GM19463 (cell line): Measurements from ENCODE around the gene SFXN1.
"Not testable (repeated sequence)": the region's sequence is repeated elsewhere in the genome, so short reads cannot be mapped to it uniquely, and the experiment has no call there.

Source experiments
- ATAC-seq: cut with Tn5 transposase; IDR thresholded peaks from one replicate; pipeline ENCODE4 v1.9.1; 2021; ENCODE audit warnings: mild to moderate bottlenecking, moderate library complexity; ENCODE audit not compliant: unreplicated experiment

SFXN1 gene

GRCh38 chr5:175493726-175494125, 15.4 kb downstream of the SFXN1 start:
- no peak for ATAC-seq

- ATAC-seq = no peak
Measured at GRCh38 chr5:175494264-175495183, 16.2 kb downstream of the SFXN1 start.

DNA sequence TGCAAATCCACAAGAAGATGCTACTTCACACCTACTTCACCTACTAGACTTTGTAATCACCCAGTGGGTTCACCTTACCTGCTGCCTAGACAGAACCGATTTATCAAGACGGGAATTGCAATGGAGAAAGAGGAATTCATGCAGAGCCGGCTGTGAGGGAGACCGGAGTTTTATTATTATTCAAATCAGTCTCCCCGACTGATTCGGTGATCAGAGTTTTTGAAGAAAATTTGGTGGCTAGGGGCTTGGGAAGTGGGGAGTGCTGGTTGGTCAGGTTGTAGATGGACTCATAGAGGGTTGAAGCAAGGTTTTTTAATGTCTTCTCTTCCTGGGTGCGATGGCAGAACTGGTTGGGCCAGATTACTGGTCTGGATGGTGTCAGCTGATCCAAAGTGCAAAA, 23.4 kb downstream of the SFXN1 start:
- ATAC-seq = no peak

- not testable (repeated sequence) for ATAC-seq
Measured at GRCh38 chr5:175507671-175508070, 29.3 kb downstream of the SFXN1 start.

- ATAC-seq = no peak
Measured at GRCh38 chr5:175508896-175509295, 30.5 kb downstream of the SFXN1 start.

DNA sequence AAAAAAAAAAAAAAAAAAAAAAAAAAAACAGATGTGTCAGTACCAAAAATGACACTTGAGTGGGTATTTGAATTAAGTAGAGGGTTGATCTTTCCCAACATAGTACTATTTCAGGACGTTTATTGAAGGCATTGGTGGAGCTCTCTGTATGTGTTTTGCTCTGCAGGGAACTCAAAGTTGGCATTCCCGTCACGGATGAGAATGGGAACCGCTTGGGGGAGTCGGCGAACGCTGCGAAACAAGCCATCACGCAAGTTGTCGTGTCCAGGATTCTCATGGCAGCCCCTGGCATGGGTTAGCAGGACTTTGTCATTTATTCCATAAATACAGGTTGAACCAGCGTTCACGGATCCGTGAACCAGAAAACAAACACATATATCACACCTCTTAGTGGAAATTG, 34.9 kb downstream of the SFXN1 start:
- ATAC-seq = no peak

DNA sequence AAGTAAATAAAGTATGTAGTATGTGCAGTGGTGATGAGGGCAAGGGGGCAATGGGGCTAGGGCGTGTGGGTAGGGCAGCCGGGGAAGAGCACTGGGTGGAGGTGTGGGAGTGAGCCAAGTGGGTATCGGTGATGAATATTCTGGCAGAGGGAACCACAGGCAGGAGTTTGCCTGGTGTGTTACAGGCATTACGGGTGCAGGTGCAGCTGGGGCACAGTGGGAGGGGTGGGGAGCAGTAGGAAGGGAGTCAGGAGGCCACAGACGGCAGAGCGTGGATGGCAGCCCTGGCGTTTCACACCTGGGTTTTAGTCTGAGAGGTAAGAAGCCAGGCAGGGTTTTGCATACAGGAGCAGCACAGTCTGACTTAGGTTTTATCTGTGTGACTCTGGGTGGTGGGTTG, 35.4 kb downstream of the SFXN1 start:
- ATAC-seq = no peak

DNA sequence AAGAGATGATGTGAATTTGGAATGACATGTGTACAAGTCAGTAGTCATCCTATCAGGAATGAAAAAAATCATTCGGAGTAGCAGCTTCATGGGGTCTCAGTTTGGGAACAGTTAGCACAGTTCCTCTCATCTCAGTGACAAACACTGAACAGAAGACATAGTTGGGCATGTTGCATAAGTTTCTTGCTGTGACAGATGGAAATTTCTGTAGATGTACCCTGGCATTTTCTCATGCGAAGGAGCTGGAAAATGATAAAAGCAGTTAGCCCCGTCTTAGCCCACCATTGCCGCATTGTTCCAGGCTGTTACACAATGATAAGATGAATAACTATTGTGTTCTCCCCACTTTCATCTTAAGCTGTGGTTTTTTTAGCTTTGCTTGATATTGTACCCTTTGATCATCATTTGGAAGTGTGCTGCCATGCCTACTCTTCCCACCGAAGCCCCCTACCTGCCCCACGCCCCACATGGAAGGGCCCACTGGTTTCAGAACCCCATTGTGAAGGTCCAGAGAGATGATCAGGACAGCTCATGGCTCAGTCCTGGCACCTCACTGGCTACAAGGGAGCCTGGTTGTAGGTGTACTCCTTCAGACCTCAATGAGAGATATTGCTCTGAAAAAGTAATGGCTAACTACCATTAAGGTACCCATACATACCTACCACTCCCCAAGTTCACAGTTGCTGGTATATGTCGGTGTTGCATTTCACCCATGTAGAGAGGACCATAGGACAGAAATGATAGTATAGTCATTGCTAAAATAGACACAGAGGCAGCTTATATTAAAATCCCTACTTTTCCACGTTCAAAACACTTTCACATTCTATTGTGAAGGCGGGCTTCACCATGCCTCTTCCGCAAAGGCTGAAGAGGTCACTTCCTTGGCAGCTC, 38.8 kb downstream of the SFXN1 start:
- no peak for ATAC-seq

DNA sequence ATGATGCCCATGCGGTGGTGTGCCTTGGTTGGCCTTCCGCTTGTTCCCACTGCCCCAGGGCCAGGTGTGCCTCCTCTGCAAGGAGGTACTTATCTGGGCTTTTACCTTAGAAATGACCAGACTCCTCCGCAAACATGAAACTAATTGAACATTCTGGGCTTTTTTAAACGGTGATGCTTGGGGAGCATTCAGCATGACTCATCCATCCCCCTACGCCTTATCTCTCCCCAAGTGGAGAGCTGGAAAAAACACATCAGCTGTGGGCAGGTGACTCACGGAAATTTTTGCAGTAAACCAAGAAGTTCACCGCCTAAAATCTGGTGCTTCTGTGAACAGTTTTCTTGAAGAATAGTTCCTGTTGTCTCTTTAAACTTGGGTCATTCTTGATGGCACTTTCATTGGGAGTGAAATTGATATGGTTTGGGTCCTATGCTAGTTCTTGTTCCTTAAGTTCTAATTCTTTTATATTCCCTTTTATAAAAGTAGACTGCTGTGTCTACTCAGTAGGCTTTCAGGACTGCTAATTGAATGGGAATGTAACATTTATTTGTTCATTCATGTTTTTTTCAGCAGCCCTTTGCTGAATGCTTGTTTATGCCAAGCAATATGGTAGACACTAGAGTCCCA, 39.6 kb downstream of the SFXN1 start:
- peak; percentile 45 for ATAC-seq

- no peak for ATAC-seq
Measured at GRCh38 chr5:175519006-175519405, 40.6 kb downstream of the SFXN1 start.

GRCh38 chr5:175520321-175520720, 42.0 kb downstream of the SFXN1 start:
- ATAC-seq = no peak

DNA sequence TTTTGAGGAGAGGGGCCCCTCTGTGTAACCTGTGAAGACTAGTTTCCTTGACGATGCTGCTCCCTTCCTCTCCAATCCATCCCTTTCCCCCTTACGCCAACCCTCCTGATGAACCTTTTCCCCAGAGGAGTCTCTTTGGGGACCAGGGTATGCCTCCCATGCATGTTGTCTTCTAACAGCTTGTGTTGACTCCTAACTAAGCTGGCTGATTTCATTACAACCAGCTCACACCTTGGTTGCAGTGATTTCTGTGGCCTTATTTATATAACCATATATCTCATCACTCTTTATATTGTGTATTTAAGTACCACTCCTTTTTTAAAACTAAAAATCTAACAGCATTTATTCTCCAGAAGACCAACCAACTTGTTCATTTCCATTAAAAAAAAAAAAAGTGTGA, 42.5 kb downstream of the SFXN1 start:
- no peak for ATAC-seq

DNA sequence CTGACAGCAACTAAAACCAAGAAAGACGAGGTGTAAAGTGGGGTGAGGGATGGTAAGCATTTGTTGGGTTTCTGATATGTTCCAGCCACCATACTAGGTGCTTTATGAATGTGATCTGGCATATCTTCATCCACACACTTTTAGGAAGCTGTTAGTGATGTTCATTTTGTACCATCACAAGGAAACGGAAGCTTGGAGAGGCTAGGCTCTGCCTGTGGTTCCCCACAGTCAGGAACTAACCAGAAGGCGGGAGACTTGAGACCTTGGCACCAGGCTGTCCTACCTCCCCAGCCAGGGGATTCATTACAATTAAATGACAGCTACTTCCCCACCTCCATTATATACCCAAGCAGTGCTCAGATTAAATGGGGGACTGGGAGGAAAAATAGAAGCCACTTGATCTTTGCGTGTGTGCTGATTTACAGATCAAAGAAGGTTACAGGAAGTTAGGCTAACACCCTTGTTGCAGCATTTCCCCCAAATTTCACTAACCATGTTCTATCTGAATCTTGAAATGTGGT, 43.0 kb downstream of the SFXN1 start:
- ATAC-seq = no peak

DNA sequence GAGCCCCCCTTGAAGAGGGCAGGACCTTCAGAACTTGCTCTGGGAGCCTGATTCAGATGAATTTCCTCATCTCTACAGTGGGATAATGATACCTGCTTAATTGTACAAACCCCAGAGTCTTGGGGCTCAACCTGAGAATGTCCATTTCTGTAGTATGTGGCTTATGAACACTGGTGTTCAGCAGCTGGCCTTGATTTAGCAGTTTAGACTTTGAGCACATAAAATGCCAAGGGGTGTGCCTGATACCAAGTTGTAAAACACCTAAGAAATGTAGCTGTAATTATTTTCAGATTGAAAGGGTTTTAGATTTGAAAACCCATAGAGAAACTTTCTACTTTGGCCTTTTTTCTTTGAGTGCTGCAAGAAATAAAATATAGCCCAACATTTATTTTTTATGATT, 44.9 kb downstream of the SFXN1 start:
- ATAC-seq = no peak

DNA sequence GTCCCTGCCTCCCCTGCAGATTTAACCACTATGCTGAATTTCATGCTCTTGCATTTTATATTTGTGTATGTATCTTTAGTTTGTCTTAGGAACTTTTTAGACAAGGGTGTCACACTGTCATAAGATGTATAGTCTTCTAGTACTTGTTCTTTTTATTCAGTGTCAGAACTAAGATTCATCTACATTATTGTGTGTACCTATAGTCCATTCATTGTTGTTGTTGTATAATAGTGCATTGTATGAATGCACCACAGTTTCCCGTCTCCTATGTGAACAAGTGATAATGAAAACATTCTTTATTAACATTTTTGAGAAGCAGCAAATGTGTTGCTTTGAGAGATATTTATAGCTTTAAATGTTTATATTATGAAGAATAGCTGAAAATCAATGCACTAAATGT, 45.9 kb downstream of the SFXN1 start:
- ATAC-seq = no peak

DNA sequence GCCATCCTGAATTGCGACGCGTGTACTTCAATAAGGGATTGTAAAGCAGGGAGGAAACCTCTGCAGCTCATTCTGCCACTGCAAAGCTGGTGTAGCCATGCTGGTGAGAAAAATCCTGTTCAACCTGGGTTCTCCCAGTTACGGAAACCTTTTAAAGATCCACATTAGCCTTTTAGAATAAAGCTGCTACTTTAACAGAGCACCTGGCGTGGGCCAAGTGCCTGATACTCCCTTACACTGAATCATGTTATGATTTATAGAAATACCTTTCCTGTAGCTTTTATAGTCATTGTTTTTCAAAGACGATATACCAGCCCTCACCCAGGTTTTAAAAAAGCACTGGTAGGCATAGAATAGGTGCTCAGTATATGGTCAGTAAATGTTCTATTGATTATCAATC, 48.3 kb downstream of the SFXN1 start:
- no peak for ATAC-seq

DNA sequence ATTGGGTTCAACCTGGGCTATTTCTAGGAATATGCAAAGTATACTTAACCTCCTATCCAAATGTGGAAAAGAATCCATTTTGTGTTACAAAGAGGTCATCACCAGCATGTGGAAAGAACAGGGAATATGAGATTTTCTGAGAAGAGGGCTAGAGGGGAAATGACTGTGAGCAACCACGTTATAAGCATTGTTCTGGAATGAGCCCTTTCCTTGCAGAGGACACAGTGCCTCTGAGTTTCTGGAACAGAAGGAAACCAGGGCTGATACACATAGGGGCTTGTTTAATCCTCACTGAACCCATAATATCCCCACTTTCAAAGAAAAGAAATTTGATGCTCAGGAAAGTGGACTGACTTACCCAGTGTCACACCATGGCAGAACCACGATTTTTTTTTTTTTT, 53.0 kb downstream of the SFXN1 start:
- ATAC-seq = no peak

DNA sequence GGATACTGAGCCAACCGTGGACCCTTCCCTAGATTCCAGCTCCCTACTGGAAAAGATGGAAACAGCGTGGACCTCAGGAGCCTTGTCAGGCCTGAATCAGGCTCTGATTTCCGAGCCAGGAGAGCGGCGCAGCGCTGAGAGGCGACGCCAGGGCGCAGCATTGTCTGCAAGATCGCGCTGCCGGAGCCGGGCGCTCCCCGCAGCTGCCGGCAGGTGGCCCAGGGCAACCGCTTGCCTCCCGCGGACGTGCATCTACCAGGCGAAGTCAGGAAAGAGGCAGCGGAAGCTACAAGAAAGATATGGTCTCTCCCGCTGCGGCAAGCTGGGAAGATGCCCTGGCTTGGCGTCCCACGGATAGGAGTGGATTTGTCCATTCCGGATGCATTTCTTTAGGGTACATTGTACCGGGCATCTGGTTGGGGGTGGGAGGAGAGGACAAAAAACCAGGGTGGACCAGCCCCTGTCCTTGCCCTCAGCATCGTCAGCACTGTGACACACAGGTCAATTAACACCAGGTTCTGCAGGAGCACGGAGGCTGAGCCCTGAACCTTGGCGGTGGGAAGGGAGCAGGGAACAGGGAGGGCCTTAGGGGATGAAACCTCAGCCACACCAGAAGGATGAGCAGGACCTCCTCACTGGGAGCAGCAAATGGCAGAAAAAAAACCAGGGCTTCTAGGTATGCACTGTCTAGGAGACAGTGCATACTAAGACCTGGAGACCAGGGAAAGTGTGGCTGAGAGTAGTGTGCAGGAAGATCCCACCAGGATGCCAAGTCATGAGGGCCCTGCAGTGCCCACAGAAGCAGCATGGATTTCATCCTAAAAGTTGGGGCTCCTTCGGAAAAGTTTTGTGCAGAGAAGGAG, 55.9 kb downstream of the SFXN1 start:
- ATAC-seq = peak; percentile 98

DNA sequence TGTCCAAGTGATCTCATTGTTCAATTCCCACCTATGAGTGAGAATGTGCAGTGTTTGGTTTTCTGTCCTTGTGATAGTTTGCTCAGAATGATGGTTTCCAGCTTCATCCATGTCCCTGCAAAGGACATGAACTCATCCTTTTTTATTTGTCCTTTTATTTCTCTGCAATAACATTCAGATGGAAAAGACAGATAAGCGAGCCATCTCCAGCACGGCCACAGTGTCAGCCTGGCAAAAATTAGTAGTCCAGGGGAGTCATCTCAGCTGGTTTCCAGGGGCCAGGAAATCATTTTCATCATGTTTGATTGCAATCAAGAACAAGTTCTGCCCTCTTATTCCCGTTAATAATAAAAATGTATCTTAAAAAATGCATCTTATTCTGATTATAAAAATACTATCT, 57.0 kb downstream of the SFXN1 start:
- not testable (repeated sequence) for ATAC-seq

DNA sequence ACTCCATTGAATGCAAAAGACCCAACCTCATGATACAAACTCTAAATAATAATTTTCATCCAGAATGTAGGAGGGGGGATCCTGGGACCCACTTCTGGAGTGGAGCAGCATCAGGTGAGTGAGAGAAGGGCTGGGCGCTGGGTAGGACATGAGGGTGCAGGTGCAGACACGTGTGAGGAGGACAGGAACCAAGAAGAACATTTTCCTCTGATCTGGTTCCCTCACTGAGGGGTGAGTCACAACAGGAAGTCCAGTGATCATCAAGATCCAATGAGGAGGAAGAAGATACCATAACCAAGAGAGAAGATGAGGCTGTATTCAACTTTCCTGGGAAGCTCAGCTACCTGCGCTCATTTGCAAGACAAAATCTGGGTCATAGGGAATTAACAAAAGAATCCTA, 57.4 kb downstream of the SFXN1 start:
- ATAC-seq = no peak
